Activated CD8-positive, alpha-beta memory T cell treated with anti-CD3 and anti-CD28 coated beads for 4 hours (primary cell): ENCODE results near the gene PIR.

Experiments
- DNase-seq, 2 donors: peaks; one replicate each; pipeline ENCODE4 v3.0.0-alpha.2; 2020; ENCODE audit warnings: low read depth in 2 of 2

Gene PIR

DNA sequence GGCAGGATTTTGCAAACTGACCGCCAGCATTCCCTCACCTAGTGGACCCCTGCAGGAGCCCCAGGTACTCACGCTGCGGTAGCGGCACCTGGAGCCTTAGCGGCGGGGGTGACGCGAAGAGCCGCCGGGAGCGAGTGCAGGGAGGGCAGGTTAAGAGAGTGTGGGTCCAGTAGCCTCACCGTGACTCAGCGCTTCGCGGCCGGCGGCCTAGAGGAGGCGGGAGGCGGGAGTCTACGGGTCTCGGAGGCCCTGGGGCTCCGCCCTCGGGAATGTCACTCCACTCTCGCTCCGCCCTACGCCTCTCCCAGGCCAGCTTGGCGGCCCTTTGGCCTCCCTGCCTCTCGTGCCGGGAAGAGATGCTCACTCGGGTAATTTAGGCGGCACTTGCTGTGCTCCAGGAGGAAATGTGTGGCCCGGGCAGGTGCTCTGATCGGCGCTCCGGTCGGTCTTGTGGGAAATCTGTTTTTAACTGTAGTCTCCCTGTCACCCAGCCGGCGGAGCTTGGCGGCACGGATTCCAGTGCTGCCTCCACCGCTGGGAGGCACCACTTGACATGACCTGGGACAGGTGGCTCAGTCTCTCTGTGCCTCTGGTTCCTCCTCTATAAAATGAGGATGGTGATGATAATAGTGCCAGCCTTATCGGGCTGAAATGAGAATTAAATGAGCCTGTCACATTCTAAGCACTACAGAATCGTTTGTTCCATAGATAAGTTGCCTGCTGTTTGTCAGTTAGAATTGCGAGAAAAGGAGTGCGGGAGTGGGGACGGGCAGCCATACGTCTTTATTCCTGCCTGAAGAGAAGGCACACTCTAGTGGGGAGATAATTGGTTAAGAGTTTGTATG, at the start of gene PIR:
Gene PIR (minus strand): TSS at position 216 of the 845 bp plus-strand sequence. CDS start 2,076 bp downstream, outside the sequence.
- peak; percentile 9 to 10 for DNase-seq

DNA sequence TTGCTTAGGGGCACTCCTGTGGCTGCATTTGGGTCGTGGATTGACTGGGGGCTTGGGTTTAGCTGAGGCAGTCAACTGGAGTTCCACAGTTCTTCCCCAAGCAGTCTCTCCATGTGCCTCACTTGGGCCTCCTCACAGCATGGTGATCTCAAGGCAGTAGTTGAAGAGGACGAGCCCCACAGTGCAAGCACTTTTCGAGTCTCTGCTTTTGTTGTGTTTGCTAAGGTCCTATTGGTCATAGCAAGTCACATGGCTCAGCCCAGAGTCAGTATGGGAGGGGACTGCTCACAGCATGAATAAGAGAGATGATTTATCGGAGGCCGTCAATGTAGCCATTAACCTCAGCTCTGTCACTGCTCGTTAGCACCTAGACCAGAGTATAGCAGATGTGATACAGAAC, 37.2 kb upstream of the PIR start:
- no peak for DNase-seq

GRCh38 chrX:15529165-15529564, 36.0 kb upstream of the PIR start:
- DNase-seq: no peak

DNA sequence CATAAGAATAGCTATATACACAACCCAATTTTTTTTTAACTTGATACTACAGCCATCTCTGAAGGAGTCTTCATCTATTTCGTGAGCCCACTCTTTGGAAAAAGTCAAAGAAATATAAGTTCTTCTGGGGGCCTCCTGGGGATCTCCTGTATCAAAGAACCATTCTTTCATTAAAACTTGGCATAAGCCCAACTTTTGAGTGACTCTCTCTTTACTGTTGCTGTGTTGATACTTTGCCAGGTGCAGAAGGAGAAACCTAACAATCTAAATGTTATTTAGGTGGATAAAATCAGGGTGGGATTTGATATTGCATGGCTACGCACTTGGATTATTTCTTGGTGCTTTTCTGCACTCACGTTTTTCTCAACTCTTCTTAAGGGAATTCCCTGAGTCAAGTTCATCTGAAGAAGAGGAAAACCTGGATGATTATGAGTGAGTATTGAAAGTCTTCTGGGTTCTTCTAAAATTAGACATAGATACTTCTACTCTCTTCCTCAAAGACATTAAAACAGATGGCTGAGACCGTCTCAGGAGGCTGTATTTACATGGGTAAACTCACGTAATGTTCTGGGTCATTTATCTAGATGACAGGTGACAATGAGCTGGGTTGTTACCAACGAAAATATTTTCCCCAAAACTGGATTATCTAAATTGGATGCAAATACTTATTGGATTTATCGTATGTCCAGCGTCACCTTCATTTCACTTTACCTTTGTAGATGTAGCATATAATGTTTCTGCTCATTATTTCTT, 32.7 kb upstream of the PIR start:
- no peak for DNase-seq

GRCh38 chrX:15524417-15524816, 31.3 kb upstream of the PIR start:
- DNase-seq: no peak

GRCh38 chrX:15523088-15523487, 30.0 kb upstream of the PIR start:
- DNase-seq: no peak

- no peak for DNase-seq
These were observed 29.3 kb upstream of the PIR start for GRCh38 chrX:15522464-15522863.

GRCh38 chrX:15515931-15516330, 22.8 kb upstream of the PIR start:
- DNase-seq: no peak

DNA sequence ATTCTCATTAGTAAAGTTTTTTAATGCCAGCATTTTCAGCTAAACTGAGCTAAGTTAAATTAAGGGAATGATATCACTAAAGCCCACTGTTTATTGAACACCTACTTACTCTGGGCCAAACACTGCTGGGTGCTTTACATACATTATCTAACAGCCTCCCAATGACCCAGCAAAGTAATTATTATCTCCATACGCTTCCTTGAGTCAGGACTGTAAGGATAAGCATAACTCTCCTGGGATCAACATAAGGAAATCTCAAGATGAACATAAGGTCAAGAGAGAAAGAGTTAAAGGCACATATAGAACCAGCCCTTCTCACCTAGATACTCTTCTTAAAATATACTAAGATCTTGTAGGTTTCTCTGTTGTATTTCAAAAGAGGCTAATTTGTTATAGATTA, 21.1 kb upstream of the PIR start:
- DNase-seq: no peak

GRCh38 chrX:15512401-15512965, 19.4 kb upstream of the PIR start:
- DNase-seq: no peak

- DNase-seq: no peak
These were observed 18.4 kb upstream of the PIR start for GRCh38 chrX:15511563-15511962.

DNA sequence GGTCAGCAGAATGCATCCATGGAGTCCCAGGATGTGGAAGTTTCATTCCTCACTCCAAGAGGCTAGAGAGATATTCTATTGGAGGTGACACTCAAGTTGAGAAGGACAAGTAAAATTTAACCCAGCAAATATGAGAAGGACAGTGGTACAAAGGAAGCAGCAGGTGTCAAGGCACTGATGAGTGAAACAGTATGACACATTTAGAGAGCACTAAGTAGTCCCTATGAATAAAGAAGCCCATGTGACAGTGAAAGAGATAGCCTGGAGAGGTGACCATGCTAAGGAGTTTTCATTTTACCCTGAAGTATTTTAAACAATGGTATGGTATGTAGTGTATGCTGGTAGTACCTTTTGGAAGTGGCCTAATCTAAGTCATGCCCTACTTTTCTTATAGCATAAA, 16.7 kb upstream of the PIR start:
- DNase-seq: no peak

DNA sequence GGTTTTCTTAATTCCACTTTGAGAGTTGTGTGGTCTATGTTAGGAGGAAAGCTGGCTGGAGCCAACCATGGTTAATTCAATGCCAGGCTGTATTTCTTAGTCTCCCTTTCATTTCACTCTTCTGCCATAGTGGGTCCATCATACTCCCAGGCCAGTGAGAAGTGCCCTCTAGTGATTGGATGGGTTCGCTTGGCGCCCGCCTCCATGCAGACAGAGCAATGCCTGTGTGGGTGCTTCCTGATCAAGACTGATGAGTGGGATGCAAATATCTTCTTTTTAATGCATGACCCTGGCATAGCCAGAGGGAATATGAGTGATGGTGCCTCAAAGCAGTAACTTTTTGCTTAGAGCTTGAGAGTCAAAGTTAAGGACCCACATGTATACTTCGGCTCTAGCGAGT, 13.9 kb upstream of the PIR start:
- no peak for DNase-seq

- DNase-seq: no peak
These were observed 12.0 kb upstream of the PIR start for GRCh38 chrX:15505101-15505500.

DNA sequence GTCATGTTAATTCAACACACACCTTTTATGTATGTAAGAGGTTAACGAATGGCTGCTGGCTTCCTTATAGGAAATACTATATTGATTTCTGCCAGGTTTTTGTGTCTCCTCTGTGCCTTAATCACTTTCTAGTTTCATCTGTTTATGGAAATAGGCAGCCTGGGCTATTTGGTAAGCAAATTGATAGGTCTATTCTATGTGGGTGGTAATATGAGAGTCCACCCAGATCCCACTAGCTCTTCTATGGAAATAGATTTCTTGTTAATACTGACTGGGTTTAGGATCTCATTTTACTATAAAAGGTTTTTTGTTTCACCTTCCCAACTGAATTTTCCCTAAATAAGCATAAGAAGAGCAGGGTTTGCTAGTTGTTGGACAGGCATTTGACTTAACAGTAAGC, 11.5 kb upstream of the PIR start:
- DNase-seq: no peak

DNA sequence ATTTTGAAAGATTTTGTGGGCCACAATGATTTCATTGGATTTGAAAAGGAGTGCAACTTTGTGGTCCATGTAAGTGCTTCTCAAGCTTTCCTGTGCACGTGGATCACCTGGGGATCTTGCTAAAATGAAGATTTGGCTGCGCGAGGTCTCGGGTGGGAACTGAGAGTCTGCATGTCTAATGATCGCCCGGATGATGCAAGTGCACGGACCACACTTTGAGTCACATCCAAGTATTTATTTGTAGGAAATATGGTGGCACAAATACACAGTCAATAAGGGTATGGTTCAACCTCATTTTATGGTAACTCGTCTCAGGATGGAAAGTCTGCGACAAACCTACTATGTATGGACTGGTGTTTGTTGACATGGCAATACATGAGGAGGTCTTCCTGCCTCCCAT, 8.4 kb upstream of the PIR start:
- no peak for DNase-seq

- DNase-seq: no peak
These were observed 7.4 kb upstream of the PIR start, which contains the start of gene BMX for GRCh38 chrX:15500497-15500966. Gene BMX (plus strand): TSS chrX:15500807. CDS start chrX:15508354, 7,547 bp downstream.

GRCh38 chrX:15499976-15500375, 6.8 kb upstream of the PIR start:
- no peak for DNase-seq

- no peak for DNase-seq
These were observed 5.6 kb upstream of the PIR start for GRCh38 chrX:15498741-15499140.

DNA sequence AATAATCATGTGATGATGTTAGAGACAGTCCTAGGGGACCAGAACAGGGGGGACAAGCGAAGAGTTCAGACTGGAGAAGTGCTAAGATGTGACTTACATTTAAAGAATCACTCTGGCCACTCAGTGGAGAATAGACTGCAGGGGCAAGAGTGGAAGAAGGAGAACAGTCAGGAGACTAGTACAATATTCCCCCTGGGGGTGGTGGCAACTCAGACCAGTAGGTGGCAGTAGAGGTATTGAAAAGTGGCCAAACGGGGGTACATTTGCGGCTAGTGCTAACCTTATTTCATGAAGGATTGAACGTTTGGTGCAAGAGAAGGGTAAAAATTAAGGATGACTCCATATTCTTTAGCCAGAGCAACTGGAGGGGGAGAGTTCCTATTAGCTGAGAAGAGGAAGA, 4.7 kb upstream of the PIR start:
- DNase-seq: peak in 1 of 2 donors; percentile 2

DNA sequence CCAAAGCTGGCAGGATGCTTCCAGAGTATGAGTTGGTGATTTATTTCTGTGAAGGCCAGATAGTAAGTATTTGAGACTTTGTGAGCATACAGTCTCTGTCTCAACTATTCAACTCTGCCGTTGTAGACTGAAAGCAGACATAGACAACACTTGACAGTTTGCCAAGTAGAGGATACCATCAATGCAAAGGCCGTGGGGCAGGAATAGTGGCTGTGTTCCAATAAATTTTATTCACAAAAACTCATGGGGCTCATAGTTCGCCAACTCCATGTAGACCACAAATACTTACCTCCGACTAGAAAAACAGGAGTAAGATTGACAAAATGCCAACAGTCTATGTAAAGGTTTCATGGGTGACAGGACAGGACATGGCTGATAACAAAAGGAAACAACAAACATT, 3.7 kb upstream of the PIR start:
- DNase-seq: no peak

GRCh38 chrX:15495801-15496200, 2.7 kb upstream of the PIR start:
- no peak for DNase-seq

DNA sequence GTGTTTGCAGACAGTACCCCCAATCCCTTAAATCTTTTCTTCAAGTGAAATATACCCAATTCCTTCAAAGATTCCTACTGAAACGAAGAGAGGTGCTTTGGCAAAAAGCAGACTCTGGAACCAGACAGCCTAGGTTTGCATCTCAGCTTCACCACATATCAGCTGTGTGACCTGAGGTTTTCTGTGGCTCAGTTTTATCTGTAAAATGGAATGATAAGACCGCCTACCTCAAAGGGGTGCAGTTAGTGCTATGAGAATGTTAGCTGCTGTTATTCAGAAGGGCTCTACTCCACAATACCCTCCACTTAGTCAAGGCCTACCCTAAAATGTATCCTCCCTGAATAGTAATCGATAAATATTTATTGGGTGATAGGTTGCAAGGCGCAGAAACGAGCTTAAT, 664 bp downstream of the PIR start:
- DNase-seq: no peak
